Type B pancreatic cell (in vitro differentiated cells): Measurements from ENCODE around the gene BTD. TPM values are rescaled to one million over a fixed set of nuclear protein-coding genes. Genes with fewer than 3 reads are reported as not detected.
A peak's percentile ranks its signal among the peaks of the same experiment; 100 is the strongest.

Experiments used
- DNase-seq: peaks from one replicate; pipeline ENCODE4 v3.0.0; 2021; ENCODE audit warnings: mixed read lengths; ENCODE audit not compliant: unreplicated experiment; ENCODE audit errors: extremely low spot score
- H3K27ac Mint-ChIP-seq: 2 replicates; pipeline ENCODE4 v1.8.0; 2021; ENCODE audit warnings: mild to moderate bottlenecking, mixed read lengths
- H3K27me3 Mint-ChIP-seq: 2 replicates; pipeline ENCODE4 v1.8.0; 2021; ENCODE audit warnings: mixed read lengths
- H3K36me3 Mint-ChIP-seq: 2 replicates; pipeline ENCODE4 v1.8.0; 2021; ENCODE audit warnings: mixed read lengths
- H3K4me1 Mint-ChIP-seq: one replicate; pipeline ENCODE4 v1.8.0; 2021; ENCODE audit warnings: mixed read lengths; ENCODE audit not compliant: unreplicated experiment
- H3K4me3 Mint-ChIP-seq: 2 replicates; pipeline ENCODE4 v1.8.0; 2021; ENCODE audit warnings: mild to moderate bottlenecking, mixed read lengths
- H3K9me3 Mint-ChIP-seq: 2 replicates; pipeline ENCODE4 v1.8.0; 2021; ENCODE audit warnings: mixed read lengths
- total RNA-seq: library from RNA; stranded (reverse); gene quantifications from 2 replicates; pipeline ENCODE4 v1.2.1, GENCODE V29; 2021; ENCODE audit warnings: low replicate concordance
- TF ChIP-seq, protein P1 (sequence below): fragments of 200-600 bp; sonication (generic); conservative IDR thresholded peaks from 2 replicates; pipeline ENCODE4 v1.5.0; 2021; ENCODE audit warnings: antibody characterized with exemption, mild to moderate bottlenecking

Gene BTD
- total RNA-seq, 1 donor from 2014 or later: 12.2 TPM

DNA sequence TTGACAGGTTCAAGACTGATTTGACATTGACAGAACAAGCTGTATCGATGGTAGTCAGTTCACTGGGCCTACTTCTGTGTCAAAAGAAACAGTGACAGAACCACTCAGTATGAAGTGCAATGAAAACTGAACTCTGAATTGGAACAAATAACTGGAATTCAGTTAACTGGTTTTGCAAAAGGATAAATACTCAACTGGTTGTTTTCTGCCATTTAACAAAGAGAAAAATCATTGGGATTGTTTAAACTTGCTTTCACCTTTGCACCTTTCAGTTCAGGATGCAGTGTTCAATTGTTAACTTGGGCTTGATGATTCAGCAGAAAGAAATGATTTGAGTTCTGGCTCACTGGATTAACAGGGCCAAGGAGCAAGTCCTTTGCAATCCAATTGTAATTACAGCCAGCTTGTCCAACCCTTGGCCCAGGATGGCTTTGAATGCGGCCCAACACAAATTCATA lies 4.9 kb downstream of the BTD start:
- TF ChIP-seq, protein P1, sequence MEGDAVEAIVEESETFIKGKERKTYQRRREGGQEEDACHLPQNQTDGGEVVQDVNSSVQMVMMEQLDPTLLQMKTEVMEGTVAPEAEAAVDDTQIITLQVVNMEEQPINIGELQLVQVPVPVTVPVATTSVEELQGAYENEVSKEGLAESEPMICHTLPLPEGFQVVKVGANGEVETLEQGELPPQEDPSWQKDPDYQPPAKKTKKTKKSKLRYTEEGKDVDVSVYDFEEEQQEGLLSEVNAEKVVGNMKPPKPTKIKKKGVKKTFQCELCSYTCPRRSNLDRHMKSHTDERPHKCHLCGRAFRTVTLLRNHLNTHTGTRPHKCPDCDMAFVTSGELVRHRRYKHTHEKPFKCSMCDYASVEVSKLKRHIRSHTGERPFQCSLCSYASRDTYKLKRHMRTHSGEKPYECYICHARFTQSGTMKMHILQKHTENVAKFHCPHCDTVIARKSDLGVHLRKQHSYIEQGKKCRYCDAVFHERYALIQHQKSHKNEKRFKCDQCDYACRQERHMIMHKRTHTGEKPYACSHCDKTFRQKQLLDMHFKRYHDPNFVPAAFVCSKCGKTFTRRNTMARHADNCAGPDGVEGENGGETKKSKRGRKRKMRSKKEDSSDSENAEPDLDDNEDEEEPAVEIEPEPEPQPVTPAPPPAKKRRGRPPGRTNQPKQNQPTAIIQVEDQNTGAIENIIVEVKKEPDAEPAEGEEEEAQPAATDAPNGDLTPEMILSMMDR: no peak
- Mint-ChIP-seq H3K9me3 (no peaks in the 10 kb centered on the region), H3K27me3 (no peaks in the 10 kb centered on the region), H3K4me1 (peaks cover 16% of the 10 kb centered on the region), H3K4me3 (peak overlapping the region; percentile 18), H3K36me3 (peaks cover 13% of the 10 kb centered on the region), H3K27ac (peak overlapping the region; percentile 27)
- DNase-seq: no peak

DNA sequence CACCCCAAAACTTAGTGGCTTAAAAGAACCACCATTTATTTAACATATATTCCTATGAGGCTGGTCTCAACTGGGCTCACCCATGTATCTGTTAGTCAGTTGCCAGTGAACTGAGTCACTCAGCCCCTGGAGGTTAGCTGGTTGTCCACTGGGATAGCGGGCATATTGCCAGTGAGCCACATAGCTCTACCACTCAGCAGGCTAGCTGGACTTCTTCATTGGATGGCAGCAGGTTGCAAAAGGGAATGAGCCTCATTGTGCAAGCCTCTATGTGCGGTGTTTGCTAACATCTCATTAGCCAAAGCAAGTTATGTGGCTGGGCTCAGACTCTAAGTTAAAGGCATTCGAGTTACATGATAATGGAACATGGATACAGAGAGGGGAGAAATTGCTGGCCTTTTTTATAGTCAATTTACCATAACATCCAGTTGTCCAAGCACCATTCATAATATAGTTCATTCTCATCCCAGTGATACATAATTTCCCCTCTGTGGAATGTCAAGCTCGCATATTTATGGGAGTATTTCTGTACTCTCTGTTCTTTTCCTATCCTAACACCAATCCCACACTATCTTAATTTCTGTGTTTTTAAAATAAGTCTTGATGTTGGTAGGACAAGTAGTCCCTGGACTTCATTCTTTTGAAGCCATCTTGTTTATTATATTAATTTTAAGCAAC lies 8.7 kb downstream of the BTD start:
- no peak for DNase-seq
- Mint-ChIP-seq H3K4me1 (peaks cover 7% of the 10 kb centered on the region), H3K4me3 (no peak overlapping the region)

DNA sequence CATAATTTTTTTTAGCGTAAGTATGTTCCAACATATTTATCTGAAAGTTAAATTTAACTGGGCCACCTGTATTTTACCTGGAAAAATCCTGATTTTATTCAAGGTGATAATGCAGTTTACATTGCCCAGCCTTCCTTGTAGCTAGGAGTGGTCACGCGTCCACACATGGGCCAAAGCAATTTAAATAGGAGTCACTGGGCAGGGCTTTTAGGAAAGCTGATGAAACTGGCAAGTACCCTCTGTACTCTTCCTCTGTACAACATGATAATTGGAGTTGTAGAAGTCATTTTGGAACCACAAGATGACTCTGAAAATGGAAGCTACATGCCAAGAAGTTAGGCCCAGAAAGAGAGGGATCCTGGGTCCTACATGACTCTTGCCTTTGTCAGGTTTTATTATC lies 9.5 kb downstream of the BTD start:
- Mint-ChIP-seq H3K4me3 (no peak overlapping the region), H3K36me3 (peaks cover 2% of the 10 kb centered on the region), H3K27me3 (no peaks in the 10 kb centered on the region), H3K4me1 (peaks cover 5% of the 10 kb centered on the region), H3K9me3 (no peaks in the 10 kb centered on the region), H3K27ac (no peak overlapping the region)
- TF ChIP-seq, protein P1: no peak
- DNase-seq: no peak

More for the DNA sequence above, 8.7 kb downstream of the BTD start:
- Mint-ChIP-seq H3K27ac (no peak overlapping the region), H3K27me3 (no peaks in the 10 kb centered on the region), H3K36me3 (peaks cover 3% of the 10 kb centered on the region), H3K9me3 (no peaks in the 10 kb centered on the region)
- TF ChIP-seq, protein P1: no peak

DNA sequence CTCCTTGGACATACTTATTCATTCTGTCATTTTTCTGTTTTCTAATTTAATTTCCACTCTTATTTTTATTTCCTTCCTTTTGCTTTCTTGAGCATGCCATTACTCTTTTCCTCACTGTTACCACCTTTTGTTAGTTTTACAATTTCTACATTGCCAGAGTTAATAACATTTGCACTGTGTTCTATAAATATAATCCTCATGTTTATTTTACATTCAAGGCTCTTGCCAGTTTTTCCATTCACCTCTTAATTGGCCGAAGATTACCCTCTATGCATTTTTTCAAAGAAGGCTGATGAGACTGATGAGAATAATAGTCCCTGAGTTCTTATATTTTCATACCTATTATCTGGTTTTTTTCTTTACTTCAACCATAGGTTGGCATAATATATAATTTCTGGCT lies 10.5 kb downstream of the BTD start:
- DNase-seq: no peak
- Mint-ChIP-seq H3K27ac (no peak overlapping the region), H3K4me3 (no peak overlapping the region), H3K4me1 (peaks cover under 1% of the 10 kb centered on the region), H3K27me3 (no peaks in the 10 kb centered on the region), H3K36me3 (no peaks in the 10 kb centered on the region), H3K9me3 (no peaks in the 10 kb centered on the region)
- TF ChIP-seq, protein P1: no peak

DNA sequence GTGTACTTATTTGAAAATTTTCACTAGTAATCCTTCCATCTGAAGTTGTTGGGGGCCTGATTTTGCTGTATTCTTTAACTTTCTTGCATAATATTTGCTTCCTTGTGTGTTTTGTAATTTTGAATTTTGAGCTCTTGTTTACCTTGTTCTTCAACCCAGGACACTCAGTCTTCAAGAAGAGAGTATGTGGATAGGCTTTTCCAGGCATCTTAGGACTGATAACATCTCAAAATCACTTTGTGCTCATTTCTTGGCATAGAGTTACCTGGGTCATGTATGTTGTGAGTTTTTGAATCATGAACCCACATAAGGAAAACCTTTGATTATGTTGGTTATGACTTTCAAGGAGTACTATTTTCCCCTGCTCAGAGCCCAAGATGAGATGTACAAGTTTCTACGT lies 13.4 kb downstream of the BTD start:
- Mint-ChIP-seq H3K4me3 (no peak overlapping the region), H3K36me3 (peaks cover 6% of the 10 kb centered on the region), H3K27me3 (no peaks in the 10 kb centered on the region), H3K4me1 (no peaks in the 10 kb centered on the region), H3K9me3 (peaks cover 5% of the 10 kb centered on the region), H3K27ac (no peak overlapping the region)
- TF ChIP-seq, protein P1: no peak
- no peak for DNase-seq
